T1000 (cell line): ENCODE data around the gene AIFM3.
"Not testable (repeated sequence)": the region's sequence is repeated elsewhere in the genome, so short reads cannot be mapped to it uniquely, and the experiment has no call there.

Experiments used
- DNase-seq: peaks from one replicate; lab custom pipeline; 2025; ENCODE audit warnings: mixed read lengths; lab: John Stamatoyannopoulos, UW

AIFM3 gene, protein sequence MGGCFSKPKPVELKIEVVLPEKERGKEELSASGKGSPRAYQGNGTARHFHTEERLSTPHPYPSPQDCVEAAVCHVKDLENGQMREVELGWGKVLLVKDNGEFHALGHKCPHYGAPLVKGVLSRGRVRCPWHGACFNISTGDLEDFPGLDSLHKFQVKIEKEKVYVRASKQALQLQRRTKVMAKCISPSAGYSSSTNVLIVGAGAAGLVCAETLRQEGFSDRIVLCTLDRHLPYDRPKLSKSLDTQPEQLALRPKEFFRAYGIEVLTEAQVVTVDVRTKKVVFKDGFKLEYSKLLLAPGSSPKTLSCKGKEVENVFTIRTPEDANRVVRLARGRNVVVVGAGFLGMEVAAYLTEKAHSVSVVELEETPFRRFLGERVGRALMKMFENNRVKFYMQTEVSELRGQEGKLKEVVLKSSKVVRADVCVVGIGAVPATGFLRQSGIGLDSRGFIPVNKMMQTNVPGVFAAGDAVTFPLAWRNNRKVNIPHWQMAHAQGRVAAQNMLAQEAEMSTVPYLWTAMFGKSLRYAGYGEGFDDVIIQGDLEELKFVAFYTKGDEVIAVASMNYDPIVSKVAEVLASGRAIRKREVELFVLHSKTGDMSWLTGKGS

DNA sequence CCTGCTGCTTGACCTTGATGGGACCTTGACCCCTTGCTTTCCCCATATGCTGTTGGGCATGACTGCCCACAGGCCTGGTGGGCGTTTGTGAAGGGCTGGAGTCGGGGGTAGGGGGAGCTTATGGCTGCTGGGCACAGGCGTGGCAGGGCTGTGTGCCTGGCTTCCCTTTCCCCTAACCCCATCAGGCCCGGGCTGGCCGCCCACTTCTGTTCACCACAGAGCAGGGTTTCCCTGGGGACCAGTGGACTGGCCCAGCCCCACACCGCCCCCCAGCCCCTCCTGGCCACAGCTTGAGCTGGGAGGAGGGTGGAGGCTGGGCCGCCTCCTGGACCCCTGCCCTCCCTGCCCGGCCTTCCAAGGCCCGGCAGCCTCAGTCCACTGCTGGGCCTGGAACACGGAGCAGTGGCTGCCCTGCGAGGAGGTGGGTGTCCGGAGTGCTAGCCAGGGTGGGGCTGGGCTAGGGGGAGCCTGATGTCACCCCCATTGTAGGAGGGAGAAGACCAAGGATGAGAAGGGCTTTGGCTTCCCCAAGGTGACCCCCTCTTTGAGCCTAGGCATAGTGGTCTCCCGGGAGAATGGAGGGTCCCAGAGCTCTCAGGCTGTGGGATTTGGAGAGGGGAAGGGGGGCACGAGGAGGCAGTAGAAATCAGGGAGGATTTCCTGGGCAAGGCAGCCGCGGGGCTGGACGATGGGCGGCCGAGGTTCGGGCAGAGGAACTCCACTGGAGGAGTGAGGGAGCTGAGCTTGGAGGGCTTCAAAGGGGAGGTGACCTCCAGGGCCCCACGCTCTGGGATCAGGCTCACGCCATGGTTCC is at the start of gene AIFM3:
Gene AIFM3 (plus strand): TSS at position 373 of the 814 bp plus-strand sequence. CDS start 690 bp downstream, outside the sequence.
- DNase-seq, result no peak

DNA sequence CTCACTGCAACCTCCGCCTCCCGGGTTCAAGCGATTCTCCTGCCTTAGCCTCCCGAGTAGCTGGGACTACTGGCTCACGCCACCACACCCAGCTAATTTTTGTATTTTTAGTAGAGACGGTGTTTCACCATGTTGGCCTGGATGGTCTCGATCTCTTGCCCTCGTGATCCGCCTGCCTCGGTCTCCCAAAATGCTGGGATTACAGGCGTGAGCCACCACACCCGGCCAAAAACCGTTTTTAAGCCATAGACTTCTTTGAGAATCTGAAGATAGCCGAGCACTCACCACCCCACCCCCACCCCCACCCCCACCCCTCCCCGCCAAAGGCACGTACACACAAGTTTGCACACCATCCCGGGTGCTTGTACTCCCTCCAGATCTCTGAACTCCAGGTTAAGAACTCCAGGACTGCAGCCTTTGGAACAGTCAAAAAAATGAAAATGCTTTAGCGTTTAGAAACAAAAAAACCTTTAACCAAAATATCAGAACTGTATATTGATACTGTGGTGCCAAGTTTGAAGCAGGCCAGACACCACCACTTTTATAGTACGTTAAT is 48.3 kb upstream of the AIFM3 start:
- DNase-seq, result no peak

DNA sequence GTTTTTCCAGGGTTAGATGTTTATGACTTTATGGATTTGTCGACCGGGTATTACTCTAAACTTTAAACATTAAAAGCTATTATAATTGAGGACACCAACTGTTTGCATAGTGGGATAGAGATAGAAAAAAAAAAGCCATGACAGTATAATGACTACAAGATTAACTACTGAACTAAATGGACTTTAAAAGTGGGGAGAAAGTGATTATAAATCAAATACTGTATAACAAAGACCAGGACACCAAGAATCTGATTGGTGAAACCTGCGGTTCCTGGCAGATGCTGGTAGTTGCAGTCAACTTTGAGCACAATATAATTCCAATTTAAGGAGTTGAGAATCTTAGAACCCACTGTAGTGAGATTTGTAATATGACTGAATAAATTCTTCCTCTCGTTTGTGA is 47.3 kb upstream of the AIFM3 start:
- no peak for DNase-seq

DNA sequence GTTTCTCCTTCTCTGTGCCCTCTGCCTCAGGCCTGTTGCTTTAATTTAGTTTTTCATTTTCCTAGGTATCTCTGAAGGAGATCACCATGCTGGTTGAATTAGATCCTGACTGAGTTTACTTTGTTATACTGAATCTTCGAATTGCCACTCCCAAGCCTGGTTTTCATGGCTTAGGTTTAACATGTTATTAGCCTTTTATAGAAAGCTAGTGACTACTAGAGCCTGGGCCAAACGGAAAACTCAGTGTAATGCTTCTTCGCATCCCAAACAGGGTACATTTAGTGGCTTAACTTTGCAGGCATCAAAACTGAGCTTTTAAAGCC is 46.2 kb upstream of the AIFM3 start:
- DNase-seq, result no peak

DNA sequence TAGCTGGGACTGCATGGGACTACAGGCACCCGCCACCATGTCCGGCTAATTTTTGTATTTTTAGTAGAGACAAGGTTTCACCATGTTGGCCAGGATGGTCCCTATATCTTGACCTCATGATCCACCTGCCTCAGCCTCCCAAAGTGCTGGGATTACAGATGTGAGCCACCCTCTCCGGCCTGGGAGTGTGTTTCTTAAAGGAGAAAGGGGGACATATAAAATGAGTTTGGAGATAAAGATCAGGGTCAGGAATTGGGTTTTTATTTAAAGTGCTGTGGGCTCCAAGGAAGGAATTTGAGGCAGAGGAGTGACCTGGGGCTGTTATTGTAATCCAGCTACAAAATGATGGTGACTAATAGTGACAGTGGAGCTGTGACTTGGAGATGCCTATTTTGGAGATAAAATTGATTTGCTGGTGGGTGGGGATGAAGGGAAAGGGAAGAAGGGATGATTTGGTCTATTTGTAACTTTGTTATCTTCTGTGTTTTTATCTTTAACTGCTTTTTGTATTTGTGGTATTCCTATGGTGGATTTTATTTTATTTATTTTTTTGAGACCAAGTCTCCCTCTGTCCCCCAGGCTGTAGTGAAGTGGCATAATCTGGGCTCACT is 44.8 kb upstream of the AIFM3 start:
- no peak for DNase-seq

DNA sequence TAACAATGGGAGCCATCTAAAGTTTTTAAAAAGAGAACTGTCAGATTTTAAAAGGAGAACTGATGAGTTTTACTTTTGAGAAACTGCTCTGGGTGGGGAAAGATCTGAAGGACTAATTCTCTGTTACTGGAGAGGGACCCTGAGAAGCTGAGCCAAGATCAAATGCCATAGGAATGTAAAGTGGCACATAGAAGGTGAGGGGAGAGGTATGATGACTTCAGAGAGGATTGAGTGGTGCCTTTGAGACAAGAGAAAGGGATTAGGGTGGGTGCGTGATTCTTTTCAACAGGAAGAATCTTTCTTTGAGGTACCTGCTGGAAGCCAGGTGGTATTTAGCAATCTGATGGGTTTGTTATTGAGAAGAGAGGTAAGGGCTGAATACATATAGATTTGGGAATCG is 40.8 kb upstream of the AIFM3 start:
- no peak for DNase-seq

DNA sequence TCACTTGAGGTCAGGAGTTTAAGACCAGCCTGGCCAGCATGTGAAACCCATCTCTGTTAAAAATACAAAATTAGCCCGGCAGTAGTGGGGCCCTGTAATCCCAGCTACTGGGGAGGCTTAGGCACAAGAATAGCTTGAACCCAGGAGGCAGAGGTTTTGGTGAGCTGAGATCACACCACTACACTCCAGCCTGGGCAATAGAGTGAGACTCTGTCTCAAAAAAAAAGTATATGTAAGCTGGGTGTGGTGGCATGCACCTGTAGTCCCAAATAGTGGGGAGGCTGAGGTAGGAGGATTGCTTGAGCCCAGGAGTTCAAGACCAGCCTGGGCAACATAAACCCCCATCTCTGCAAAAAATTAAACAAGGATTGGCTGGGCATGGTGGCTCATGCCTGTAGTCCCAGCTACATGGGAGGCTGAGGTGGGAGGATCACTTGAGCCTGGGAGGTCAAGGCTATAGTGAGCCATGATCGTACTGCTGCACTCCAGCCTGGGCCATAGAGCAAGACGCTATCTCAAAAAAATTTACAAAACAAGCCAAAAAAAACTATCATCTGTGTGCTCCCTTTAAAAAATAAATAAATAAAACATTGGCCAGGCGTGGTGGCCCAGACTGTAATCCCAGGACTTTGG is 39.0 kb upstream of the AIFM3 start:
- DNase-seq, result no peak

DNA sequence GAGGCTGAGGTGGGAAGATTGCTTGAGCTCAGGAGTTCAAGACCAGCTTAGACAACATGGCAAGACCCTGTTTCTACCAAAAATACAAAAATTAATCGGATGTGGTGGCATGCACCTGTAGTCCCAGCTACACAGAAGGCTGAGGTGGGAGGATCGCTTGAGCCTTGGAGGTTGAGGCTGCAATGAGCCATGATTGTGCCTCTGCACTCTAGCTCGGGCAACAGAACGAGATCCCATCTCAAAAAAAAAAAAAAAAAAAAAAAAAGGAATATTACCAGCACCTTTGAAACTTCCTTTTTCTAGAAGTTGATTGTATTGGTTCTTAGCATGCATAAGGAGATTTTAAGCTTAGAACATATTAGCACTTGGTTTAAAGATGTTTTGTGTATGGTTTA is 38.5 kb upstream of the AIFM3 start:
- no peak for DNase-seq

DNA sequence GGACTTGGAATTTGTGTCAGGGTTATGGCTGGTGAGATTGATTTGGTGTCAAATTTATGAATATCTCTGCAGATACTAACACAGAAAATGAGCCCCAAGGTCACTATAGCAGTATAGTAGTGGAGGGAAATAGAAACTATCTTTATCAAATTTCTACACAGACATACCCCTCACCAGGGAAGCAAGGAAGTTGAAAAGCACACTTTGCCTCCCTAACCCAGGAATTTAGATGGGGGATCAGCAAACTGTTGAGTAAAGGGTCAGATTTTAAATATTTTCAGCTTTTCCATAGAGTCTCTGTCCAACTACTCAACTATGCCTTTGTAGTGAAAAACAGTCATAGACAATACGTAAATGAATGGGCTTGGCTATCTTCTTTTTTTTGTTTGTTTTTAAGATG is 37.1 kb upstream of the AIFM3 start:
- no peak for DNase-seq

DNA sequence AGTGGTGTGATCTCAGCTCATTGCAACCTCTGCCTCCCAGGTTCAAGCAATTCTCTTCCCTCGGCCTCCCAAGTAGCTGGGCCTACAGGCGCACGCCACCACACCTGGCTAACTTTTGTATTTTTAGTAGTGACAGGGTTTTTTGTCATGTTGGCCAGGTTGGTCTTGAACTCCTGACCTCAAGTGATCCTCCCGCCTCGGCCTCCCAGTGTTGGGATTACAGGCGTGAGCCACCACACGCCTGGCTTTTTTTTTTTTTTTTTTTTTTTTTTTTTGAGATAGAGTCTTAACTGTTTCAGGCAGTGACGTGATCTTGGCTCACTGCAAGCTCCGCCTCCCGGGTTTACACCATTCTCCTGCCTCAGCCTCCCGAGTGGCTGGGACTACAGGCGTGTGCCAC is 36.6 kb upstream of the AIFM3 start:
- not testable (repeated sequence) for DNase-seq

DNA sequence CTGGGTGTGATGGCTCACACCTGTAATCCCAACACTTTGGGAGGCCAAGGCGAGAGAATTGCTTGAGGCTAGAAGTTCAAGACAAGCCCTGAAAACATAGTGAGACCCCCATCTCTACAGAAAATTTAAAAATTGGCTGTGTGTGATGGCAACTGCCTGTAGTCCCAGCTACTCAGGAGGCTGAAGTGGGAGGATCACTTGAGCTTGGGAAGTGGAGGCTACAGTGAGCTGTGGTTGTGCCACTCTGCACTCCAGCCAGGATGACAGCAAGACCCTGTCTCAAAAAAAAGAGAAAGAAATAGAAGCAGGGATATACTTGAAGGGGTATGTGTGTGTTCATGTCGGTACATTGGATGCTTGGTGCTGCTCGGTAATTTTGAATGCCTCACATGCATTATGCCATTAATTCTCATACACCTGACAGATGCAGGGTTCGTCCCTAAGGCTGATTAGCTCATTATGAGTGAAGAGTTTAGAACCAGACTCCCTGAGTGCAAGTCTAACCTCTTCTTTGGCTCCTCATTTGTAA is 35.9 kb upstream of the AIFM3 start:
- no peak for DNase-seq

DNA sequence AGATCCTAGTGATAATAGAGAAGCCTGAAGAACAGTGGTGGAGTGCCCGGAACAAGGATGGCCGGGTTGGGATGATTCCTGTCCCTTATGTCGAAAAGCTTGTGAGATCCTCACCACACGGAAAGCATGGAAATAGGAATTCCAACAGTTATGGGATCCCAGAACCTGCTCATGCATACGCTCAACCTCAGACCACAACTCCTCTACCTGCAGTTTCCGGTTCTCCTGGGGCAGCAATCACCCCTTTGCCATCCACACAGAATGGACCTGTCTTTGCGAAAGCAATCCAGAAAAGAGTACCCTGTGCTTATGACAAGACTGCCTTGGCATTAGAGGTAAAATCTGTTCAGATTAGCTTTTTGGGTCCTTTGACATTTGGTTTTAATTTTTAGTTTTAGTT is 33.1 kb upstream of the AIFM3 start:
- DNase-seq, result no peak

DNA sequence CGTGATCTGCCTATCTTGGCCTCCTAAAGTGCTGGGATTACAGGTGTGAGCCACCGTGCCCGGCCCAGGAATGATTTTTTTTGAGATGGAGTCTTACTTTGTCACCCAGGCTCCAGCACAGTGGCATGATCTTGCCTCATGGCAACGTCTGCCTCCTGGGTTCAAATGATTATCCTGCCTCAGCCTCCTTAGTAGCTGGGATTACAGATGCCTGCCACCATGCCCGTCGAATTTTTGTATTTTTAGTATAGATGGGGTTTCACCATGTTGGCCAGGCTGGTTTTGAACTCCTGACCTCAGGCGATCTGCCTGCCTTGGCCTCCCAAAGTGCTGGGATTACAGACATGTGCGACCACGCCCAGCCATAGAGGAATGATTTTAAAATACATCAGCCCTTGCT is 32.0 kb upstream of the AIFM3 start:
- DNase-seq, result not testable (repeated sequence)

DNA sequence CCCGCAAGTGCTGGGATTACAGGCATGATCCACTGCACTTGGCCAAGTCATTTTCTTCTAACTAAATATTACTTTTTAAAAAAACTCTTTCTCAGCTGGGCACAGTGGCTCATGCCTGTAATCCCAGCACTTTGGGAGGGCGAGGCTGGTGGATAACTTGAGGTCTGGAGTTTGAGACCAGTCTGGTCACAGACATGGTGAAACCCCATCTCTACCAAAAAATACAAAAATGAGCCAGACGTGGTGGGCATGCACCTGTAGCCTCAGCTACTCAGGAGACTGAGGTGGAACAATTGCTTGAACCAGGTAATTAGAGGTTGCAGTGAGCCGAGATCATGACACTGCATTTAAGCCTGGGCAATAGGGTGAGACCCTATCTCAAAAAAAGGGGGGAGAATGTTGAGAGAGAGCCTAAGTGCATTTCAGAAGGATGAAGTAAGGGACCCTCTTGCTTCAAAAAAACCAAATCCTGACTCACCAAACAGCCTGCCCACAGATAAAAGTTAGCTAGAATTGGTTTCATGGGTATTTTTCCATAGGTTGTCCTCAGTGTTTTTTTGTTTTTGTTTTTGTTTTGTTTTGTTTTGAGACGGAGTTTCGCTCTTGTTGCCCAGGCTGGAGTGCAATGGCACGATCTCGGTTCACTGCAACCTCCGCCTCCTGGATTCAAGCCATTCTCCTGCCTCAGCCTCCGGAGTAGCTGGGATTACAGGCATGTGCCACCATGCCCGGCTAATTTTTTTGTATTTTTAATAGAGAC is 31.1 kb upstream of the AIFM3 start:
- DNase-seq, result not testable (repeated sequence)

DNA sequence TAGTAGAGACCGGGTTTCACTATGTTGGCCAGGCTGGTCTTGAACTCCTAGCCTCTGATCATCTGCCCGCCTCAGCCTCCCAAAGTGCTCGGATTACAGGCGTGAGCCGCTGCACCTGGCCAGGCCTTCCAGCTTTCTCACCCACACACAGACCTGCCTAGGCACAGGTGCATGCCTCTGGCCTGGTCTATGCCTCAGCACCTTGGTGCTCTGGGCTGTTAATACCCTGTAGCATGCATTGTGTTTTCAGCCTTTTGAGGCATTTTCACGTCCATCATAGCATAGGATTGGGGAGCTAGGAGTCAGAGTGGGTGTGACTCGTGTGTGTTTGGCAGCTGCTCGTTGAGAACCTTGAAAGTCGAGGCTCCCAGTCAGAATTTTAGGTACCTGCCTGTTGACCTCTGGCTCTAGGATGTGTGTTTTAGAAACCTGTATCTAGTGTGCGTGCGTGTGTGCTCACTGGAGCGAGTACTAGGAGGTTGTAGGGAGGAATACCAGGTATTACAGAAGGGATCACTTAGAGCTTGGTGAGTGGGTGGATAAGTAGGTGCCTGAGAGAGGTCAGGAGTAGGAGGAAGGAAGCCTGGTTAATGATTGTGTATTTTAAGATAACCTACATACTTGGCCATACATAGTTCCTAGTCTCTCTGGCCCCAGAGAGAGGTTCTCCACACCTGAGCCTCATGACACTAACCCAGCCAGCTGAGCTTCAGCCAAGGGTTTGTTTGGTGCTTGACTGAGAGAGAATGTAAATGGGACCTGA is 29.8 kb upstream of the AIFM3 start:
- DNase-seq, result no peak

DNA sequence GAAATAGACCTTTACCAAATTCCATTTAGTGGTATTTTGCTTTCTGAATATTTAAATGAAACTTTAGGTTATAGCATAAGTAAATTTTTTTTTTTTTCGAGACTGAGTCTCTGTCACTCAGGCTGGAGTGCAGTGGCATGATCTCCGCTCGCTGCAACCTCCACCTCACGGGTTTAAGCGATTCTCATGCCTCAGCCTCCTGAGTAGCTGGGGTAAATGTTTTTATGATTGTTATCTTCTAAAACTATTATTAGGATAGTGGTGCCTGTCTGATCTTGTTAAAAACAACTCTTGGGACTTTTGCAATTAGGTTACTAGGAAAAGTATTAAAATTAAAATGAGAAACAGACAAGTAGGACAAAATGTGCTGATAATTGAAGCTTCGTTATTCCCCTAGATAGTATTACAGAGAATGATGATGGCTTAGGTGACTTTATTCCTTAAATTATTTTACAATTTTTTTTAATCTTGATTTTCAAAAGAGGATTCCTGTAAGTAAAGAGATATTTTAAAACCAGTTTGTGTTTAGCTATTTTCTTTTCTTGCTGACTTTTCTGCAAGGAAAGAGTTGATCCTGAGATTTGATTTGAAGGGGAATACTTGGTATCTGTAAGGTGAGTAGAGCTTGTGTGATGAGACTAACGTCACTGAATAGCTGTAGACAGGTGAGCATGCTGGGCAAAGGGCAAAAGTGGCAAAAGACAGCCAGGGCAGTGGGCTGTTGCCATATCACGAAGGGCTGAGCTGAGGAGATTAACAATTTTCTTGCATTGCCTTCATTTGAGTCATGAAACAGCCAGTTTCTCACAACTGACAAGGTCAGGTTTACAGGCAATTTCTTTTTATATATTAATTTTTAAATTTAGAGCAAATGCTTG is 29.0 kb upstream of the AIFM3 start:
- no peak for DNase-seq

DNA sequence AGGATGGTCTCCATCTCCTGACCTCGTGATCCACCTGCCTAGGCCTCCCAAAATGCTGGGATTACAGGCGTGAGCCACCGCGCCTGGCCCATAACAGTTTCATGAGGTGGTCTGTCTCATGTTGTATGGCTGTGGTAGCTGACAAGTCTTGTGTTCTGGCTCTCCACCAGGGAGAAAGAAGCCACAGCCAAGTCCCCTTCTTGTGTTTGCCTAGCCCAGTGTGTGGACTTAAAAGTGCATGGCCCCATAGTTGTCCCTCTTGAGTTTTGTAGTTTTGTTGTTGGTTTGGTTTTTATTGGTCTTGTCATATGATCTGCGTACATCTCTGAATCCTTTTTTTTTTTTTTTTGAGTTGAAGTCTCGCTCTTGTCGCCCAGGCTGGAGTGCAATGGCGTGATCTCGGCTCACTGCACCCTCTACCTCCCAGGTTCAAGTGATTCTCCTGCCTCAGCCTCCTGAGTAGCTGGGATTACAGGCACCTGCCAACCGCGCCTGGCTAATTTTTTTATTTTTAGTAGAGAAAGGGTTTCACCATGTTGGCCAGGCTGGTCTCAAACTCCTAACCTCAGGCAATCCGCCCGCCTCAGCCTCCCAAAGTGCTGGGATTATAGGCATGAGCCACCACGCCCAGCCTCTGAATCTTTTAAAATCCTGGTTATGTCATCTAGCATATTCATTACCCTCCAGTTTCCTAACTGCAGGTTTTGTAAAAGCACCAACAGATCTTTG is 27.4 kb upstream of the AIFM3 start:
- DNase-seq, result not testable (repeated sequence)

DNA sequence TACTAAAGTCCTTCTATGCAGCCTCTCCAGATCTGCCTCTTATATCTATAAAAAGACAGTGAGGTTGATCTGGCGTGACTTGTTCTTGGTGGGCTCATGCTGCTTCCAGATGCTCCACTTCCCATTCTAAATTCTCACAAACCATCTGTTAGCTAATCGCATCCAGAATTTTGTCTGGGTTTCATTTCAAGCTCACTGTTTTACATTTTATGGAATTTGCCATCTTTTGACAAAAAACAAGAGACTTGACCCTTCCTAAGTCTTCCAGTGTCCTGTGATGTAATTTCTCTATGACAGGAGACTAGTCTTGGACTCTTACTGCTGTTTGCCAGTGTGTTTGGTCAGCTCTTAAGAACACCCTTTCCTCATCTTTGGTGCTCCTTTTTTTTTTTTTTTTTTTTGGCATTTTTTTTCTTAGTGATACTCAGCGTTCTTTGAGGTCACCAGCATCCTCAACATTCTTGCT is 26.8 kb upstream of the AIFM3 start:
- DNase-seq, result no peak
